HCT116 (cell line): ENCODE results near the gene ZNF169.
"Not testable (repeated sequence)": the region's sequence is repeated elsewhere in the genome, so short reads cannot be mapped to it uniquely, and the experiment has no call there.

Experiments
- CTCF ChIP-seq, 3 experiments: fragments of 200-600 bp in 1 of 3; sonication (generic) in 1 of 3; IDR thresholded peaks in 2 of 3; conservative IDR thresholded peaks in 1 of 3; 2 replicates each; pipeline ENCODE4 v1.5.1; 2012 to 2017; ENCODE audit warnings: low read depth in 2 of 3, low read length in 2 of 3, antibody characterized with exemption in 1 of 3, borderline replicate concordance in 1 of 3, control low read depth in 1 of 3, mild to moderate bottlenecking in 1 of 3, mixed read lengths in 1 of 3, mixed run types in 1 of 3, moderate library complexity in 1 of 3; ENCODE audit not compliant: insufficient read depth in 1 of 3
- EZH2 ChIP-seq: fragments of 200-600 bp; sonication (generic); IDR thresholded peaks from 2 replicates; pipeline ENCODE4 v1.6.1; 2017; ENCODE audit warnings: antibody characterized with exemption, mixed run types
- EZH2phosphoT487 ChIP-seq: fragments of 200-600 bp; IDR thresholded peaks from 2 replicates; pipeline ENCODE4 v1.6.1; 2018; ENCODE audit warnings: antibody characterized with exemption, borderline replicate concordance
- JUND ChIP-seq: IDR thresholded peaks from 2 replicates; pipeline ENCODE4 v1.6.1; 2012
- MAX ChIP-seq: IDR thresholded peaks from 2 replicates; pipeline ENCODE4 v1.6.1; 2012
- POLR2A ChIP-seq: IDR thresholded peaks from 2 replicates; pipeline ENCODE4 v1.7.0; 2011; ENCODE audit warnings: borderline replicate concordance; ENCODE audit not compliant: insufficient read depth, insufficient read length; ENCODE audit errors: extremely low read depth
- POLR2AphosphoS5 ChIP-seq: IDR thresholded peaks from 2 replicates; pipeline ENCODE4 v1.6.1; 2011; ENCODE audit warnings: mild to moderate bottlenecking, low read depth, low read length, moderate library complexity
- SP1 ChIP-seq: IDR thresholded peaks from 2 replicates; pipeline ENCODE4 v1.6.1; 2012; ENCODE audit warnings: low read depth

DNA sequence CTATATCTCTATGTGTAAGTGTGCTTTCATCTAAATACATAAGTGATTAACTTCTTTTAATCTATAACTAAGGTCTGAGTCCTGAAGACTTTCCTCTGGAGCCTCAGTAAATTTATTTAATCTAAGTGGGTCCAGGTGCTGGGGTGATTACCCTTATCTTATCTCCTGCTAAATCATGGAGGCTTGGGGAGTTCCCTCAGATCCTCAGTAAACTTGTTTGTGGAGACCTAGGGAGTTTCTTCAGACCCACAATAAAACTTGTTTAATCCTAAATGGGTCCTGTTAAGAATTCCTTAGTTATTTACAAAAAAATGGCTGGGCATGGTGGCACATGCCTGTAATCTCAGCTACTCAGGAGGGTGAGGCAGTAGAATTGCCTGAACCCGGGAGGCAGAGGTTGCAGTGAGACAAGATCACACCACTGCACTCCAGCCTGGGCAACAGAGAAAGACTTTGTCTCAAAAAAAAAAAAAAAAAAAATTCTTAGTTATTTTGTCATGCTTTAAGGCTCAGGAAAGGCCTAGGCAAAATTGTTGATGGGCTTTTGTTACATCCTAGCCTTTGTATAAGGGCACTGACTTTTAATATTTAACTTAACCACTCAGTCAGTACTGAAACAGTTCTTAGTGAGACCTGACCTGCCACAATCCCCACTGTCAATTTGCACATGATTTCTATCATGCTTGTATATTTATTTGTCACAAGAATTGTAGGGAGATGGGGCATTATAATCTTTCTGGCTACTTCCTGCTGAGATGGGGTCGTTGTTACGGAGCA, 6.7 kb downstream of the ZNF169 start:
- TF ChIP-seq EZH2phosphoT487; POLR2A; SP1; JUND; POLR2AphosphoS5; CTCF (IDR thresholded peaks at IDR 0.05 in 2 of 3, conservative IDR thresholded peaks at IDR 0.05 in 1 of 3; ENCODE audit: borderline replicate concordance in 1 of 3, insufficient read depth in 1 of 3, low read depth in 2 of 3, low read length in 2 of 3); MAX; EZH2: not testable (repeated sequence)
